ENCODE measurements around the gene DOCK6. TPM values are rescaled to one million over a fixed set of nuclear protein-coding genes. Genes with fewer than 3 reads are reported as not detected.

The DOCK6 gene
- polyA plus RNA-seq, 1 donor (not counting 4 experiments of a cell fraction or from before 2014, with no cell fraction given), result 9.1 TPM

GRCh38 chr19:11247391-11247790, 14.9 kb downstream of the DOCK6 start:
- H3K27ac ChIP-seq (ENCODE audit: control insufficient read depth, insufficient read depth, low read length), result no peak overlapping the region
- FAIRE-seq (no peak), DNase-seq (ENCODE audit: low read depth, low spot score) (no peak)
- no peaks in the 10 kb centered on the region for H3K27me3 ChIP-seq (ENCODE audit: control insufficient read depth, extremely low read depth, insufficient read depth, low read length)
- no peaks in the 10 kb centered on the region for H4K20me1 ChIP-seq (ENCODE audit: control insufficient read depth, extremely low read depth, insufficient read depth, low read length)
- H3K9ac ChIP-seq (ENCODE audit: control insufficient read depth, extremely low read depth, insufficient read depth, low read length), result no peak overlapping the region
- H3K36me3 ChIP-seq (ENCODE audit: control insufficient read depth in 2 of 2, extremely low read depth in 1 of 2, insufficient read depth in 2 of 2, low read length in 2 of 2), result peaks cover 20 to 38% of the 10 kb centered on the region in 2 experiments
- no peak overlapping the region for H3K4me2 ChIP-seq (ENCODE audit: control insufficient read depth, extremely low read depth, insufficient read depth, low read depth, low read length)
- no peaks in the 10 kb centered on the region for H3K4me1 ChIP-seq (ENCODE audit: control insufficient read depth, extremely low read depth, insufficient read depth, low read length)
- H3K4me3 ChIP-seq (ENCODE audit: control insufficient read depth in 2 of 3, extremely low read depth in 1 of 3, insufficient read depth in 2 of 3, low read depth in 1 of 3, low read length in 3 of 3), result no peak overlapping the region
- dilution Hi-C loops (cut with MboI; ENCODE audit: extremely low pct_ligation_motif_present, low sequenced_read_pairs), result no loop called here
- no peak for TF ChIP-seq EZH2 (IDR thresholded peaks at IDR 0.05; ENCODE audit: low read length)
- no peak for TF ChIP-seq CTCF (optimal IDR thresholded peaks at IDR 0.05 in 1 of 3, IDR thresholded peaks at IDR 0.05 in 1 of 3, conservative IDR thresholded peaks at IDR 0.05 in 1 of 3; ENCODE audit: extremely low read depth in 1 of 3, insufficient read depth in 2 of 3, low read length in 3 of 3)
- no peak overlapping the region for H2AFZ ChIP-seq (ENCODE audit: control insufficient read depth, low read length)
- H3K79me2 ChIP-seq (ENCODE audit: control insufficient read depth, insufficient read depth, low read length), result no peaks in the 10 kb centered on the region
- no peaks in the 10 kb centered on the region for H3K9me3 ChIP-seq (ENCODE audit: control insufficient read depth, low read depth, low read length)
- no peaks in the 10 kb centered on the region for H3K9me1 ChIP-seq (ENCODE audit: control insufficient read depth, extremely low read depth, insufficient read depth, low read length)

- H2AFZ ChIP-seq (ENCODE audit: control insufficient read depth, low read length), result no peak overlapping the region
- TF ChIP-seq CTCF (optimal IDR thresholded peaks at IDR 0.05 in 1 of 3, IDR thresholded peaks at IDR 0.05 in 1 of 3, conservative IDR thresholded peaks at IDR 0.05 in 1 of 3; ENCODE audit: extremely low read depth in 1 of 3, insufficient read depth in 2 of 3, low read length in 3 of 3), result no peak
- TF ChIP-seq EZH2 (IDR thresholded peaks at IDR 0.05; ENCODE audit: low read length), result no peak
- no peak overlapping the region for H3K4me3 ChIP-seq (ENCODE audit: control insufficient read depth in 2 of 3, extremely low read depth in 1 of 3, insufficient read depth in 2 of 3, low read depth in 1 of 3, low read length in 3 of 3)
- no peak for FAIRE-seq
- H3K4me1 ChIP-seq (ENCODE audit: control insufficient read depth, extremely low read depth, insufficient read depth, low read length), result no peaks in the 10 kb centered on the region
- no peaks in the 10 kb centered on the region for H3K9me3 ChIP-seq (ENCODE audit: control insufficient read depth, low read depth, low read length)
- no peak for DNase-seq (ENCODE audit: low read depth, low spot score)
- peaks cover 22 to 33% of the 10 kb centered on the region in 2 experiments for H3K36me3 ChIP-seq (ENCODE audit: control insufficient read depth in 2 of 2, extremely low read depth in 1 of 2, insufficient read depth in 2 of 2, low read length in 2 of 2)
- no peaks in the 10 kb centered on the region for H3K27me3 ChIP-seq (ENCODE audit: control insufficient read depth, extremely low read depth, insufficient read depth, low read length)
- no peaks in the 10 kb centered on the region for H3K79me2 ChIP-seq (ENCODE audit: control insufficient read depth, insufficient read depth, low read length)
- no peaks in the 10 kb centered on the region for H4K20me1 ChIP-seq (ENCODE audit: control insufficient read depth, extremely low read depth, insufficient read depth, low read length)
- no peaks in the 10 kb centered on the region for H3K9me1 ChIP-seq (ENCODE audit: control insufficient read depth, extremely low read depth, insufficient read depth, low read length)
- H3K27ac ChIP-seq (ENCODE audit: control insufficient read depth, insufficient read depth, low read length), result no peak overlapping the region
- H3K4me2 ChIP-seq (ENCODE audit: control insufficient read depth, extremely low read depth, insufficient read depth, low read depth, low read length), result no peak overlapping the region
- H3K9ac ChIP-seq (ENCODE audit: control insufficient read depth, extremely low read depth, insufficient read depth, low read length), result no peak overlapping the region
- dilution Hi-C loops (cut with MboI; ENCODE audit: extremely low pct_ligation_motif_present, low sequenced_read_pairs), result no loop called here
Measured at GRCh38 chr19:11246941-11247340, 15.4 kb downstream of the DOCK6 start.

Measured in keratinocyte (primary cell).